ENCODE data around the gene PAOX.
A peak's percentile ranks its signal among the peaks of the same experiment; 100 is the strongest.

Gene PAOX

GRCh38 chr10:133349577-133350011, 29.5 kb upstream of the PAOX start:
- DNase-seq (ENCODE audit: low read depth) = no peak

GRCh38 chr10:133350283-133350949, 28.6 kb upstream of the PAOX start:
- no peak for DNase-seq (ENCODE audit: low read depth)

GRCh38 chr10:133350950-133351329, 28.1 kb upstream of the PAOX start:
- DNase-seq (ENCODE audit: low read depth) = no peak

GRCh38 chr10:133351408-133352318, 27.4 kb upstream of the PAOX start:
- DNase-seq (ENCODE audit: low read depth) = no peak

- no peak for DNase-seq (ENCODE audit: low read depth)
Measured at GRCh38 chr10:133353202-133353959, 25.7 kb upstream of the PAOX start.

GRCh38 chr10:133353988-133354605, 25.0 kb upstream of the PAOX start:
- DNase-seq (ENCODE audit: low read depth) = no peak

- no peak for DNase-seq (ENCODE audit: low read depth)
Measured at GRCh38 chr10:133354672-133355240, 24.3 kb upstream of the PAOX start.

GRCh38 chr10:133355266-133355665, 23.8 kb upstream of the PAOX start:
- no peak for DNase-seq (ENCODE audit: low read depth)

- no peak for DNase-seq (ENCODE audit: low read depth)
Measured at GRCh38 chr10:133355991-133356390, 23.1 kb upstream of the PAOX start.

- DNase-seq (ENCODE audit: low read depth) = no peak
Measured at GRCh38 chr10:133356549-133357284, 22.3 kb upstream of the PAOX start.

- peak; percentile 51 for DNase-seq (ENCODE audit: low read depth)
Measured at GRCh38 chr10:133357285-133358161, 21.5 kb upstream of the PAOX start, which contains the start of gene FUOM. Gene FUOM (minus strand): TSS chr10:133358019. CDS start chr10:133358007, 12 bp downstream.

GRCh38 chr10:133358162-133358924, 20.7 kb upstream of the PAOX start:
- DNase-seq (ENCODE audit: low read depth) = no peak

GRCh38 chr10:133358925-133359310, 20.1 kb upstream of the PAOX start:
- no peak for DNase-seq (ENCODE audit: low read depth)

GRCh38 chr10:133359554-133359971, 19.5 kb upstream of the PAOX start:
- peak; percentile 33 for DNase-seq (ENCODE audit: low read depth)

GRCh38 chr10:133359972-133360610, 19.0 kb upstream of the PAOX start:
- DNase-seq (ENCODE audit: low read depth) = no peak

GRCh38 chr10:133361227-133361626, 17.8 kb upstream of the PAOX start:
- no peak for DNase-seq (ENCODE audit: low read depth)

GRCh38 chr10:133361773-133362441, 17.2 kb upstream of the PAOX start:
- no peak for DNase-seq (ENCODE audit: low read depth)

GRCh38 chr10:133362846-133363245, 16.2 kb upstream of the PAOX start:
- no peak for DNase-seq (ENCODE audit: low read depth)

Measured in activated T-cell treated with anti-CD3 and anti-CD28 coated beads for 1 hour (primary cell).